GM19239 (cell line): Measurements from ENCODE around the gene RPS16.

Experiments used
- DNase-seq: peaks from one replicate; pipeline ENCODE4 v3.0.0; 2011; ENCODE audit warnings: low spot score; ENCODE audit not compliant: insufficient read length
- FAIRE-seq: peaks from 2 replicates; lab custom pipeline; 2011; peaks lifted over from hg19 to GRCh38; lab: Jason Lieb, UNC

The RPS16 gene

GRCh38 chr19:39423258-39424086 lies 12.3 kb downstream of the RPS16 start:
- FAIRE-seq = no peak
- peak; percentile 1 for DNase-seq

- no peak for FAIRE-seq
- peak; percentile 4 for DNase-seq
Measured at GRCh38 chr19:39422020-39422419, 13.7 kb downstream of the RPS16 start.

- DNase-seq (no peak), FAIRE-seq (no peak)
Measured at GRCh38 chr19:39420769-39421168, 15.0 kb downstream of the RPS16 start.

GRCh38 chr19:39419003-39419402 lies 16.7 kb downstream of the RPS16 start:
- FAIRE-seq (no peak), DNase-seq (no peak)

GRCh38 chr19:39417463-39418181 lies 18.1 kb downstream of the RPS16 start:
- DNase-seq = no peak
- FAIRE-seq = no peak

GRCh38 chr19:39416152-39417120 lies 19.3 kb downstream of the RPS16 start:
- DNase-seq (peak; percentile 2), FAIRE-seq (no peak)

- no peak for DNase-seq
Measured at GRCh38 chr19:39415111-39416046, 20.4 kb downstream of the RPS16 start.

GRCh38 chr19:39413911-39414608 lies 21.7 kb downstream of the RPS16 start:
- no peak for DNase-seq

More at GRCh38 chr19:39415111-39416046, 20.4 kb downstream of the RPS16 start:
- FAIRE-seq = no peak

GRCh38 chr19:39413272-39413910 lies 22.4 kb downstream of the RPS16 start:
- FAIRE-seq (no peak), DNase-seq (no peak)

More at GRCh38 chr19:39413911-39414608, 21.7 kb downstream of the RPS16 start:
- FAIRE-seq = no peak

- FAIRE-seq = peak; percentile 73
- DNase-seq = no peak
Measured at GRCh38 chr19:39412867-39413271, 22.9 kb downstream of the RPS16 start.

GRCh38 chr19:39412100-39412866 lies 23.5 kb downstream of the RPS16 start, which contains the start of gene PLEKHG2:
Gene PLEKHG2, plus strand, starts transcription at chr19:39412669. Its CDS starts 1,418 bp downstream, at chr19:39414087.
- DNase-seq (peak; percentile 94), FAIRE-seq (no peak)

GRCh38 chr19:39411832-39412099 lies 24.0 kb downstream of the RPS16 start:
- no peak for DNase-seq
- peak; percentile 98 for FAIRE-seq

- FAIRE-seq = peak; percentile 93
- no peak for DNase-seq
Measured at GRCh38 chr19:39411081-39411831, 24.5 kb downstream of the RPS16 start.

- FAIRE-seq (no peak), DNase-seq (no peak)
Measured at GRCh38 chr19:39410831-39411080, 25.0 kb downstream of the RPS16 start.

GRCh38 chr19:39410017-39410830 lies 25.5 kb downstream of the RPS16 start:
- peak; percentile 95 for FAIRE-seq
- no peak for DNase-seq
